HL-60 (cell line): ENCODE data around the gene SLC25A47.
A peak's percentile ranks its signal among the peaks of the same experiment; 100 is the strongest.

Experiments
- DNase-seq, 2 experiments: peaks; one replicate each; pipeline ENCODE4 v3.0.0-alpha.2; 2010 to 2020; ENCODE audit warnings: low read depth in 1 of 2, low spot score in 1 of 2
- H3K27ac ChIP-seq: fragments of 250-450 bp; sonication (Bioruptor Pico); replicated peaks from 2 replicates; pipeline ENCODE4 v1.5.1; 2020; ENCODE audit warnings: mild to moderate bottlenecking, moderate library complexity
- H3K27me3 ChIP-seq: fragments of 250-450 bp; sonication (Bioruptor Pico); 2 replicates; pipeline ENCODE4 v1.5.1; 2021; ENCODE audit warnings: mild to moderate bottlenecking, moderate library complexity; ENCODE audit not compliant: insufficient read depth, poor library complexity, severe bottlenecking
- H3K4me3 ChIP-seq: replicated peaks from 2 replicates; pipeline ENCODE4 v1.5.1; 2011; ENCODE audit warnings: mild to moderate bottlenecking, control low read depth, low read length; ENCODE audit not compliant: insufficient read depth
- GABPA ChIP-seq: IDR thresholded peaks from 2 replicates; pipeline ENCODE4 v1.6.1; 2012; ENCODE audit warnings: low read depth
- POLR2AphosphoS5 ChIP-seq: IDR thresholded peaks from 2 replicates; pipeline ENCODE4 v1.6.1; 2012; ENCODE audit warnings: low read depth
- SPI1 ChIP-seq: IDR thresholded peaks from 2 replicates; pipeline ENCODE4 v1.6.1; 2012; ENCODE audit warnings: low read depth, mild to moderate bottlenecking, borderline replicate concordance
- TF ChIP-seq, protein P1 (sequence below): IDR thresholded peaks from 2 replicates; pipeline ENCODE4 v1.6.1; 2012; ENCODE audit warnings: low read depth; ENCODE audit not compliant: insufficient replicate concordance
- TF ChIP-seq, protein P2 (sequence below): IDR thresholded peaks from one replicate; pipeline ENCODE4 v1.5.1; 2011; ENCODE audit warnings: low read length, control low read depth, inconsistent platforms; ENCODE audit not compliant: insufficient read depth

The SLC25A47 gene

GRCh38 chr14:100283984-100284881 is 38.9 kb upstream of the SLC25A47 start:
- H3K4me3 ChIP-seq: no peak overlapping the region
- DNase-seq: no peak
- no peaks in the 10 kb centered on the region for H3K27me3 ChIP-seq
- no peak overlapping the region for H3K27ac ChIP-seq
- TF ChIP-seq, protein P1, sequence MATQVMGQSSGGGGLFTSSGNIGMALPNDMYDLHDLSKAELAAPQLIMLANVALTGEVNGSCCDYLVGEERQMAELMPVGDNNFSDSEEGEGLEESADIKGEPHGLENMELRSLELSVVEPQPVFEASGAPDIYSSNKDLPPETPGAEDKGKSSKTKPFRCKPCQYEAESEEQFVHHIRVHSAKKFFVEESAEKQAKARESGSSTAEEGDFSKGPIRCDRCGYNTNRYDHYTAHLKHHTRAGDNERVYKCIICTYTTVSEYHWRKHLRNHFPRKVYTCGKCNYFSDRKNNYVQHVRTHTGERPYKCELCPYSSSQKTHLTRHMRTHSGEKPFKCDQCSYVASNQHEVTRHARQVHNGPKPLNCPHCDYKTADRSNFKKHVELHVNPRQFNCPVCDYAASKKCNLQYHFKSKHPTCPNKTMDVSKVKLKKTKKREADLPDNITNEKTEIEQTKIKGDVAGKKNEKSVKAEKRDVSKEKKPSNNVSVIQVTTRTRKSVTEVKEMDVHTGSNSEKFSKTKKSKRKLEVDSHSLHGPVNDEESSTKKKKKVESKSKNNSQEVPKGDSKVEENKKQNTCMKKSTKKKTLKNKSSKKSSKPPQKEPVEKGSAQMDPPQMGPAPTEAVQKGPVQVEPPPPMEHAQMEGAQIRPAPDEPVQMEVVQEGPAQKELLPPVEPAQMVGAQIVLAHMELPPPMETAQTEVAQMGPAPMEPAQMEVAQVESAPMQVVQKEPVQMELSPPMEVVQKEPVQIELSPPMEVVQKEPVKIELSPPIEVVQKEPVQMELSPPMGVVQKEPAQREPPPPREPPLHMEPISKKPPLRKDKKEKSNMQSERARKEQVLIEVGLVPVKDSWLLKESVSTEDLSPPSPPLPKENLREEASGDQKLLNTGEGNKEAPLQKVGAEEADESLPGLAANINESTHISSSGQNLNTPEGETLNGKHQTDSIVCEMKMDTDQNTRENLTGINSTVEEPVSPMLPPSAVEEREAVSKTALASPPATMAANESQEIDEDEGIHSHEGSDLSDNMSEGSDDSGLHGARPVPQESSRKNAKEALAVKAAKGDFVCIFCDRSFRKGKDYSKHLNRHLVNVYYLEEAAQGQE: no peak
- TF ChIP-seq SPI1 (no peak), GABPA (no peak), POLR2AphosphoS5 (no peak)
- TF ChIP-seq, protein P2, sequence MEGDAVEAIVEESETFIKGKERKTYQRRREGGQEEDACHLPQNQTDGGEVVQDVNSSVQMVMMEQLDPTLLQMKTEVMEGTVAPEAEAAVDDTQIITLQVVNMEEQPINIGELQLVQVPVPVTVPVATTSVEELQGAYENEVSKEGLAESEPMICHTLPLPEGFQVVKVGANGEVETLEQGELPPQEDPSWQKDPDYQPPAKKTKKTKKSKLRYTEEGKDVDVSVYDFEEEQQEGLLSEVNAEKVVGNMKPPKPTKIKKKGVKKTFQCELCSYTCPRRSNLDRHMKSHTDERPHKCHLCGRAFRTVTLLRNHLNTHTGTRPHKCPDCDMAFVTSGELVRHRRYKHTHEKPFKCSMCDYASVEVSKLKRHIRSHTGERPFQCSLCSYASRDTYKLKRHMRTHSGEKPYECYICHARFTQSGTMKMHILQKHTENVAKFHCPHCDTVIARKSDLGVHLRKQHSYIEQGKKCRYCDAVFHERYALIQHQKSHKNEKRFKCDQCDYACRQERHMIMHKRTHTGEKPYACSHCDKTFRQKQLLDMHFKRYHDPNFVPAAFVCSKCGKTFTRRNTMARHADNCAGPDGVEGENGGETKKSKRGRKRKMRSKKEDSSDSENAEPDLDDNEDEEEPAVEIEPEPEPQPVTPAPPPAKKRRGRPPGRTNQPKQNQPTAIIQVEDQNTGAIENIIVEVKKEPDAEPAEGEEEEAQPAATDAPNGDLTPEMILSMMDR: no peak

DNA sequence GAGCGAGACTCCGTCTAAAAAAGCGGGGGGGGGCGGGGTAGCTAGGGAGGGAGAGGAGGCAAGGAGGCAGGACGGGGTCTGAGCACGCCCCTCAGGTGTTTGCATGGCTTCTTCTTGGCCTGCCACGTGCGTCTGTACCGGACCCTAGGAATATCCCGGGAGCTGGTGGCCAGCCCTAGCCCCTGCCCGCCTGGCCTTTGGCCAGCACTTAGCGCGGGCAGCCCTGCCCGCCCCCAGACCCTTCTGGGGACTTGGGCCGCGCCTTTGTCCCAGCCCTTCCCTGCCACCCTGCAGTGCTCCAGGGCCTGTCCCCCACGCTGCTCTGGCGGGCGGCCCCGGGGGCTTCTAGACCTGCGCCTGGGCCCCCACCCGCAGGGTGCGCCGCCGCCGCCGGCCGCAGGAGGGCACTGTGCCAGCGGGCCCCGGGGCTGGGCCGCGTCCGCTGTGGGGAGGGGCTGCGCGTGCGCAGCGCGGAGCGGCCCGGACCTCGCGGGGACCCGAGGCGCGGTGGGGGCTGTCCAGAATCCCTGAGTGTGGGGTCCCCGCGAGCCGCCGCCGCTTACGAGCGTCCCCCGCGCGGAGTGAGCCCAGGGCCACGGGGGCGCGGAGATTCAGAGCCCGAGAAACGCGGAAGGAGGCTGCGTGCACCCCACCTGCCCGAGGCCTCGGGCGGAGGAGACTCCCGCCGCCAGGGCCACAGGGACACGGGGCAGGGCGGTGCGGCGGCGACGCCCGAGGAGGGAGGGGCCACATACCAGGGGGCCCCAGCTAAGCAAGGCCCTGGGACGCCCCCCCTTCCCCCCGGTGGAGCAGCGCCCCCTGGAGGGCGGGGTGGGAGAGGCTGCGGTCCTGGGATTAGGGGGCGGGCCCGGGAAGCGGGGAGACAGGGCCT is 37.9 kb upstream of the SLC25A47 start:
- H3K27me3 ChIP-seq: no peaks in the 10 kb centered on the region
- peak; percentile 59 to 66 for DNase-seq
- H3K27ac ChIP-seq: peak overlapping the region; percentile 92
- TF ChIP-seq POLR2AphosphoS5: peak; percentile 14
- TF ChIP-seq, protein P2: peak; percentile 45
- TF ChIP-seq, protein P1: no peak
- no peak for TF ChIP-seq GABPA
- TF ChIP-seq SPI1: no peak
- H3K4me3 ChIP-seq: peak overlapping the region; percentile 70

- no peak for DNase-seq
Measured at GRCh38 chr14:100285913-100286400, 37.2 kb upstream of the SLC25A47 start.

More at GRCh38 chr14:100285913-100286400, 37.2 kb upstream of the SLC25A47 start:
- H3K27ac ChIP-seq: peak overlapping the region; percentile 92
- TF ChIP-seq, protein P1: no peak
- TF ChIP-seq GABPA (no peak), POLR2AphosphoS5 (no peak), SPI1 (no peak)
- TF ChIP-seq, protein P2: no peak
- peak overlapping the region; percentile 70 for H3K4me3 ChIP-seq
- no peaks in the 10 kb centered on the region for H3K27me3 ChIP-seq
